ENCODE measurements around the gene RAD51B.

RAD51B gene

DNA sequence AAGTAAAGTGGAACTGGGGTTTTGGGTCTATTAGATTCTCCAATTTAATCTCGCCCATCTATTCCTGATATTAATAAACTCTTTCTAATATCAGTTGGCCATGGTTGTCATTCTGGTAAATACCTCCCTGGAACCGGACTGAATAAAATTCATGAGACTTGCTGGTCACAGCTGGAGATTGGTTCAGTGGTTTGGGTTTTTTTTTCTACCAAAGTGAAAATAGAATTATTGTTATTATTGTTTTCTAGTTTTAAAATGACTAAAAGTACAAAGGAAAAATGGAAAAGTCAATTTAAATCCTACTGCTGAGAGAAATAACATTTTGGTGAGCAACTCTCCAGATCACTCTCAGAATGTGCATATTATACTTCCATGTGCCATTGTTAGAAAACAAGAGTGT is 535.8 kb downstream of the RAD51B start:
- Histone ChIP-seq H3K4me3 (ENCODE audit: low read depth, low read length) (no peak overlapping the region), H3K4me1 (ENCODE audit: control insufficient read depth, insufficient read depth, low read length) (peaks cover 7% of the 10 kb centered on the region), H3K27ac (ENCODE audit: extremely low read depth, low read depth, low read length) (no peak overlapping the region), H3K36me3 (ENCODE audit: control insufficient read depth in 2 of 2, insufficient read depth in 1 of 2, low read length in 2 of 2) (no peaks in the 10 kb centered on the region), H3K9me3 (ENCODE audit: control insufficient read depth, insufficient read depth, low read depth, low read length) (no peaks in the 10 kb centered on the region)
- CTCF ChIA-PET = interaction anchor here (0.7 to 1.0 kb wide), 2 partner anchors 33 to 555 kb away, joined by 3 to 4 read pairs; no protein-coding TSS in a partner anchor
- POLR2A ChIA-PET = interaction anchor here (0.6 kb wide), 1 partner anchor 437 kb away, joined by 6 read pairs; the partner anchor contains the start of gene ZFP36L1
- TF ChIP-seq ZNF214 (tag by site-specific recombination; IDR thresholded peaks at IDR 0.05; ENCODE audit: borderline replicate concordance) = no peak

DNA sequence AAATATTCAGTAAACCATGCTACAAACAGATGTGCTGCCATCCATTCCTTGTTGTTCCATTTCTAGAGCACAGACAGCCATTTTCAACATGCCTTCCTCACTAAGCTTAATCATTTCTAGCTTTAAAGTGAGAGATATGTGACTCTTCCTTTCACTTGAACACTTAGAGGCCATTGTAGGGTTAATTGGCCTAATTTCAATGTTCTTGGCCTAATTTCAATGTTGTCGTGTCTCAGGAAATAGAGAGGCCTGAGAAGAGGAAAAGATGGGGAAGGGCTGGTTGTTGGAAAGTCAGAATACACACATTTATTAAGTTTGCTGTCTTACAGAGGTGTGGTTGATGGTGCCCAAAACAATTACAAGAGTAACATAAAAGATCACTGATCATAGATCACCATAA is 538.2 kb downstream of the RAD51B start:
- H3K36me3 ChIP-seq (ENCODE audit: control insufficient read depth in 2 of 2, insufficient read depth in 1 of 2, low read length in 2 of 2) = no peaks in the 10 kb centered on the region
- H3K27ac ChIP-seq (ENCODE audit: extremely low read depth, low read depth, low read length) = no peak overlapping the region
- no peaks in the 10 kb centered on the region for H3K9me3 ChIP-seq (ENCODE audit: control insufficient read depth, insufficient read depth, low read depth, low read length)
- peaks cover 4% of the 10 kb centered on the region; the same call in 1 of the 2 replicates for H3K4me1 ChIP-seq (ENCODE audit: control insufficient read depth, insufficient read depth, low read length)
- no peak overlapping the region for H3K4me3 ChIP-seq (ENCODE audit: low read depth, low read length)
- ChIA-PET CTCF (no interaction called here), POLR2A (no interaction called here)
- TF ChIP-seq, protein P1, sequence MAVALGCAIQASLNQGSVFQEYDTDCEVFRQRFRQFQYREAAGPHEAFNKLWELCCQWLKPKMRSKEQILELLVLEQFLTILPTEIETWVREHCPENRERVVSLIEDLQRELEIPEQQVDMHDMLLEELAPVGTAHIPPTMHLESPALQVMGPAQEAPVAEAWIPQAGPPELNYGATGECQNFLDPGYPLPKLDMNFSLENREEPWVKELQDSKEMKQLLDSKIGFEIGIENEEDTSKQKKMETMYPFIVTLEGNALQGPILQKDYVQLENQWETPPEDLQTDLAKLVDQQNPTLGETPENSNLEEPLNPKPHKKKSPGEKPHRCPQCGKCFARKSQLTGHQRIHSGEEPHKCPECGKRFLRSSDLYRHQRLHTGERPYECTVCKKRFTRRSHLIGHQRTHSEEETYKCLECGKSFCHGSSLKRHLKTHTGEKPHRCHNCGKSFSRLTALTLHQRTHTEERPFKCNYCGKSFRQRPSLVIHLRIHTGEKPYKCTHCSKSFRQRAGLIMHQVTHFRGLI (tag by site-specific recombination; IDR thresholded peaks at IDR 0.05) = no peak
- TF ChIP-seq SCRT2 (tag by site-specific recombination; IDR thresholded peaks at IDR 0.05) (no peak), ZBTB48 (tag by site-specific recombination; IDR thresholded peaks at IDR 0.05) (no peak), RBAK (tag by site-specific recombination; IDR thresholded peaks at IDR 0.05) (no peak), ZNF701 (tag by site-specific recombination; IDR thresholded peaks at IDR 0.05) (no peak), OSR2 (tag by site-specific recombination; IDR thresholded peaks at IDR 0.05) (no peak), ZNF394 (tag by site-specific recombination; IDR thresholded peaks at IDR 0.05; ENCODE audit: borderline replicate concordance) (no peak)
- TF ChIP-seq, protein P2, sequence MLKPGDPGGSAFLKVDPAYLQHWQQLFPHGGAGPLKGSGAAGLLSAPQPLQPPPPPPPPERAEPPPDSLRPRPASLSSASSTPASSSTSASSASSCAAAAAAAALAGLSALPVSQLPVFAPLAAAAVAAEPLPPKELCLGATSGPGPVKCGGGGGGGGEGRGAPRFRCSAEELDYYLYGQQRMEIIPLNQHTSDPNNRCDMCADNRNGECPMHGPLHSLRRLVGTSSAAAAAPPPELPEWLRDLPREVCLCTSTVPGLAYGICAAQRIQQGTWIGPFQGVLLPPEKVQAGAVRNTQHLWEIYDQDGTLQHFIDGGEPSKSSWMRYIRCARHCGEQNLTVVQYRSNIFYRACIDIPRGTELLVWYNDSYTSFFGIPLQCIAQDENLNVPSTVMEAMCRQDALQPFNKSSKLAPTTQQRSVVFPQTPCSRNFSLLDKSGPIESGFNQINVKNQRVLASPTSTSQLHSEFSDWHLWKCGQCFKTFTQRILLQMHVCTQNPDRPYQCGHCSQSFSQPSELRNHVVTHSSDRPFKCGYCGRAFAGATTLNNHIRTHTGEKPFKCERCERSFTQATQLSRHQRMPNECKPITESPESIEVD (tag by site-specific recombination; IDR thresholded peaks at IDR 0.05) = no peak
- TF ChIP-seq, protein P3, sequence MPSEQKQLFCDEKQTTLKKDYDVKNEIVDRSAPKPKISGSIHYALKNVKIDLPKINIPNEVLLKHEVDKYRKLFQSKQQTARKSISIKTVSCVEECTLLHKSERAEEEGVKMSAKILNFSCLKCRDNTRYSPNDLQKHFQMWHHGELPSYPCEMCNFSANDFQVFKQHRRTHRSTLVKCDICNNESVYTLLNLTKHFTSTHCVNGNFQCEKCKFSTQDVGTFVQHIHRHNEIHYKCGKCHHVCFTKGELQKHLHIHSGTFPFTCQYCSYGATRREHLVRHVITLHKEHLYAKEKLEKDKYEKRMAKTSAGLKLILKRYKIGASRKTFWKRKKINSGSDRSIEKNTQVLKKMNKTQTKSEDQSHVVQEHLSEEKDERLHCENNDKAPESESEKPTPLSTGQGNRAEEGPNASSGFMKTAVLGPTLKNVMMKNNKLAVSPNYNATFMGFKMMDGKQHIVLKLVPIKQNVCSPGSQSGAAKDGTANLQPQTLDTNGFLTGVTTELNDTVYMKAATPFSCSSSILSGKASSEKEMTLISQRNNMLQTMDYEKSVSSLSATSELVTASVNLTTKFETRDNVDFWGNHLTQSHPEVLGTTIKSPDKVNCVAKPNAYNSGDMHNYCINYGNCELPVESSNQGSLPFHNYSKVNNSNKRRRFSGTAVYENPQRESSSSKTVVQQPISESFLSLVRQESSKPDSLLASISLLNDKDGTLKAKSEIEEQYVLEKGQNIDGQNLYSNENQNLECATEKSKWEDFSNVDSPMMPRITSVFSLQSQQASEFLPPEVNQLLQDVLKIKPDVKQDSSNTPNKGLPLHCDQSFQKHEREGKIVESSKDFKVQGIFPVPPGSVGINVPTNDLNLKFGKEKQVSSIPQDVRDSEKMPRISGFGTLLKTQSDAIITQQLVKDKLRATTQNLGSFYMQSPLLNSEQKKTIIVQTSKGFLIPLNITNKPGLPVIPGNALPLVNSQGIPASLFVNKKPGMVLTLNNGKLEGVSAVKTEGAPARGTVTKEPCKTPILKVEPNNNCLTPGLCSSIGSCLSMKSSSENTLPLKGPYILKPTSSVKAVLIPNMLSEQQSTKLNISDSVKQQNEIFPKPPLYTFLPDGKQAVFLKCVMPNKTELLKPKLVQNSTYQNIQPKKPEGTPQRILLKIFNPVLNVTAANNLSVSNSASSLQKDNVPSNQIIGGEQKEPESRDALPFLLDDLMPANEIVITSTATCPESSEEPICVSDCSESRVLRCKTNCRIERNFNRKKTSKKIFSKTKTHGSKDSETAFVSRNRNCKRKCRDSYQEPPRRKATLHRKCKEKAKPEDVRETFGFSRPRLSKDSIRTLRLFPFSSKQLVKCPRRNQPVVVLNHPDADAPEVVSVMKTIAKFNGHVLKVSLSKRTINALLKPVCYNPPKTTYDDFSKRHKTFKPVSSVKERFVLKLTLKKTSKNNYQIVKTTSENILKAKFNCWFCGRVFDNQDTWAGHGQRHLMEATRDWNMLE (tag by site-specific recombination; conservative IDR thresholded peaks at IDR 0.05; ENCODE audit: low read depth) = no peak
- TF ChIP-seq, protein P4, sequence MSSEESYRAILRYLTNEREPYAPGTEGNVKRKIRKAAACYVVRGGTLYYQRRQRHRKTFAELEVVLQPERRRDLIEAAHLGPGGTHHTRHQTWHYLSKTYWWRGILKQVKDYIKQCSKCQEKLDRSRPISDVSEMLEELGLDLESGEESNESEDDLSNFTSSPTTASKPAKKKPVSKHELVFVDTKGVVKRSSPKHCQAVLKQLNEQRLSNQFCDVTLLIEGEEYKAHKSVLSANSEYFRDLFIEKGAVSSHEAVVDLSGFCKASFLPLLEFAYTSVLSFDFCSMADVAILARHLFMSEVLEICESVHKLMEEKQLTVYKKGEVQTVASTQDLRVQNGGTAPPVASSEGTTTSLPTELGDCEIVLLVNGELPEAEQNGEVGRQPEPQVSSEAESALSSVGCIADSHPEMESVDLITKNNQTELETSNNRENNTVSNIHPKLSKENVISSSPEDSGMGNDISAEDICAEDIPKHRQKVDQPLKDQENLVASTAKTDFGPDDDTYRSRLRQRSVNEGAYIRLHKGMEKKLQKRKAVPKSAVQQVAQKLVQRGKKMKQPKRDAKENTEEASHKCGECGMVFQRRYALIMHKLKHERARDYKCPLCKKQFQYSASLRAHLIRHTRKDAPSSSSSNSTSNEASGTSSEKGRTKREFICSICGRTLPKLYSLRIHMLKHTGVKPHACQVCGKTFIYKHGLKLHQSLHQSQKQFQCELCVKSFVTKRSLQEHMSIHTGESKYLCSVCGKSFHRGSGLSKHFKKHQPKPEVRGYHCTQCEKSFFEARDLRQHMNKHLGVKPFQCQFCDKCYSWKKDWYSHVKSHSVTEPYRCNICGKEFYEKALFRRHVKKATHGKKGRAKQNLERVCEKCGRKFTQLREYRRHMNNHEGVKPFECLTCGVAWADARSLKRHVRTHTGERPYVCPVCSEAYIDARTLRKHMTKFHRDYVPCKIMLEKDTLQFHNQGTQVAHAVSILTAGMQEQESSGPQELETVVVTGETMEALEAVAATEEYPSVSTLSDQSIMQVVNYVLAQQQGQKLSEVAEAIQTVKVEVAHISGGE (tag by site-specific recombination; conservative IDR thresholded peaks at IDR 0.05; ENCODE audit: low read depth) = no peak
- TF ChIP-seq, protein P5, sequence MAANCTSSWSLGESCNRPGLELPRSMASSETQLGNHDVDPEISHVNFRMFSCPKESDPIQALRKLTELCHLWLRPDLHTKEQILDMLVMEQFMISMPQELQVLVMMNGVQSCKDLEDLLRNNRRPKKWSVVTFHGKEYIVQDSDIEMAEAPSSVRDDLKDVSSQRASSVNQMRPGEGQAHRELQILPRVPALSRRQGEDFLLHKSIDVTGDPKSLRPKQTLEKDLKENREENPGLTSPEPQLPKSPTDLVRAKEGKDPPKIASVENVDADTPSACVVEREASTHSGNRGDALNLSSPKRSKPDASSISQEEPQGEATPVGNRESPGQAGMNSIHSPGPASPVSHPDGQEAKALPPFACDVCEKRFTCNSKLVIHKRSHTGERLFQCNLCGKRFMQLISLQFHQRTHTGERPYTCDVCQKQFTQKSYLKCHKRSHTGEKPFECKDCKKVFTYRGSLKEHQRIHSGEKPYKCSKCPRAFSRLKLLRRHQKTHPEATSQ (tag by site-specific recombination; IDR thresholded peaks at IDR 0.05) = no peak

All from HEK293 (cell line).